ENCODE results near the gene RPL35.

RPL35 gene

GRCh38 chr9:124861342-124862229 lies at the start of gene RPL35, which contains the start of gene ARPC5L:
RPL35 (minus strand) TSS chr9:124861957; CDS start chr9:124861912, 45 bp downstream.
ARPC5L (plus strand) TSS chr9:124862130; CDS start chr9:124869291, 7,161 bp downstream.
- DNase-seq = peak; percentile 97

GRCh38 chr9:124908098-124908497 lies 46.3 kb upstream of the RPL35 start:
- no peak for DNase-seq

- no peak for DNase-seq
Observed at GRCh38 chr9:124906966-124907365, 45.2 kb upstream of the RPL35 start.

- no peak for DNase-seq
Observed at GRCh38 chr9:124899845-124900244, 38.1 kb upstream of the RPL35 start.

GRCh38 chr9:124897570-124898460 lies 36.1 kb upstream of the RPL35 start:
- DNase-seq = no peak

GRCh38 chr9:124894741-124895170 lies 33.0 kb upstream of the RPL35 start:
- no peak for DNase-seq

- no peak for DNase-seq
Observed at GRCh38 chr9:124894035-124894740, 32.4 kb upstream of the RPL35 start.

- DNase-seq = no peak
Observed at GRCh38 chr9:124890179-124890578, 28.4 kb upstream of the RPL35 start.

GRCh38 chr9:124889006-124889405 lies 27.2 kb upstream of the RPL35 start:
- DNase-seq = no peak

GRCh38 chr9:124887832-124888231 lies 26.1 kb upstream of the RPL35 start:
- no peak for DNase-seq

- DNase-seq = no peak
Observed at GRCh38 chr9:124886866-124887492, 25.2 kb upstream of the RPL35 start.

GRCh38 chr9:124886461-124886860 lies 24.7 kb upstream of the RPL35 start:
- no peak for DNase-seq

GRCh38 chr9:124885551-124885950 lies 23.8 kb upstream of the RPL35 start:
- no peak for DNase-seq

- DNase-seq = no peak
Observed at GRCh38 chr9:124884376-124884775, 22.6 kb upstream of the RPL35 start.

GRCh38 chr9:124882231-124882630 lies 20.5 kb upstream of the RPL35 start:
- DNase-seq = no peak

- DNase-seq = no peak
Observed at GRCh38 chr9:124881138-124881743, 19.5 kb upstream of the RPL35 start.

- DNase-seq = no peak
Observed at GRCh38 chr9:124880501-124880900, 18.7 kb upstream of the RPL35 start.

GRCh38 chr9:124879226-124879625 lies 17.5 kb upstream of the RPL35 start:
- no peak for DNase-seq

- DNase-seq = no peak
Observed at GRCh38 chr9:124878518-124878917, 16.8 kb upstream of the RPL35 start.

GRCh38 chr9:124878021-124878420 lies 16.3 kb upstream of the RPL35 start:
- DNase-seq = no peak

GRCh38 chr9:124877021-124877782 lies 15.4 kb upstream of the RPL35 start:
- DNase-seq = no peak
